ENCODE measurements around the gene MYG1.

- no peak for TF ChIP-seq ZNF544 (tag by site-specific recombination; IDR thresholded peaks at IDR 0.05)
- TF ChIP-seq ZNF707 (tag by site-specific recombination; IDR thresholded peaks at IDR 0.05) = no peak
- no peak for TF ChIP-seq ZNF624 (tag by site-specific recombination; IDR thresholded peaks at IDR 0.05)
- no peak; the same call in 1 of the 2 replicates for TF ChIP-seq ZNF10 (tag by site-specific recombination; IDR thresholded peaks at IDR 0.05)
- TF ChIP-seq ZNF133 (tag by site-specific recombination; IDR thresholded peaks at IDR 0.05) = no peak
- no peak for TF ChIP-seq ZNF580 (tag by site-specific recombination; IDR thresholded peaks at IDR 0.05)
- TF ChIP-seq ZNF121 (tag by site-specific recombination; IDR thresholded peaks at IDR 0.05) = no peak
- TF ChIP-seq, protein P1, sequence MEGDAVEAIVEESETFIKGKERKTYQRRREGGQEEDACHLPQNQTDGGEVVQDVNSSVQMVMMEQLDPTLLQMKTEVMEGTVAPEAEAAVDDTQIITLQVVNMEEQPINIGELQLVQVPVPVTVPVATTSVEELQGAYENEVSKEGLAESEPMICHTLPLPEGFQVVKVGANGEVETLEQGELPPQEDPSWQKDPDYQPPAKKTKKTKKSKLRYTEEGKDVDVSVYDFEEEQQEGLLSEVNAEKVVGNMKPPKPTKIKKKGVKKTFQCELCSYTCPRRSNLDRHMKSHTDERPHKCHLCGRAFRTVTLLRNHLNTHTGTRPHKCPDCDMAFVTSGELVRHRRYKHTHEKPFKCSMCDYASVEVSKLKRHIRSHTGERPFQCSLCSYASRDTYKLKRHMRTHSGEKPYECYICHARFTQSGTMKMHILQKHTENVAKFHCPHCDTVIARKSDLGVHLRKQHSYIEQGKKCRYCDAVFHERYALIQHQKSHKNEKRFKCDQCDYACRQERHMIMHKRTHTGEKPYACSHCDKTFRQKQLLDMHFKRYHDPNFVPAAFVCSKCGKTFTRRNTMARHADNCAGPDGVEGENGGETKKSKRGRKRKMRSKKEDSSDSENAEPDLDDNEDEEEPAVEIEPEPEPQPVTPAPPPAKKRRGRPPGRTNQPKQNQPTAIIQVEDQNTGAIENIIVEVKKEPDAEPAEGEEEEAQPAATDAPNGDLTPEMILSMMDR (tag by site-specific recombination; IDR thresholded peaks at IDR 0.05) = peak; percentile 95
- peak; percentile 71 for TF ChIP-seq PRDM10 (tag by site-specific recombination; IDR thresholded peaks at IDR 0.05)
These were observed 25.4 kb downstream of the MYG1 start for GRCh38 chr12:53324779-53325510.

Measured in HEK293 (cell line).